IMR-90 (cell line): ENCODE measurements around the gene IFNGR1. TPM values are rescaled to one million over a fixed set of nuclear protein-coding genes. Genes with fewer than 3 reads are reported as not detected.

Experiments used
- ATAC-seq: fragments of 200-7000 bp; cut with Tn5 transposase; 2 replicates; pipeline ENCODE4 v1.9.1; 2020; ENCODE audit warnings: low read depth, mild to moderate bottlenecking, moderate library complexity
- BruUV-seq: library from RNA; stranded (reverse); fragments of 400-500 nt; replicated peaks from 2 replicates; lab custom pipeline; 2021; lab: Mats Ljungman, UMichigan
- CTCF ChIA-PET: fragments of 300-600 bp; formaldehyde crosslinking; extraction: SDS; loops from one replicate; lab custom pipeline; 2021; ENCODE audit warnings: antibody characterized with exemption; lab: Yijun Ruan, JAX
- POLR2A ChIA-PET: fragments of 300-600 bp; sonication (Branson Sonifier 250); formaldehyde crosslinking; loops from one replicate; lab custom pipeline; 2022; ENCODE audit warnings: antibody characterized with exemption; ENCODE audit not compliant: unreplicated experiment; lab: Charles Lee
- DNase-seq: peaks from one replicate; pipeline ENCODE4 v3.0.0; 2013
- H2AFZ ChIP-seq: replicated peaks from 2 replicates; pipeline ENCODE3; 2013; ENCODE audit warnings: low read length, mild to moderate bottlenecking; ENCODE audit not compliant: poor library complexity
- H2AK5ac ChIP-seq: 2 replicates; pipeline ENCODE4 v1.6.1; 2013; ENCODE audit warnings: low read depth, low read length, inconsistent platforms
- H2AK9ac ChIP-seq: replicated peaks from 2 replicates; pipeline ENCODE3; 2013; ENCODE audit warnings: mild to moderate bottlenecking, low read depth, low read length, moderate library complexity; ENCODE audit not compliant: poor library complexity
- H2BK120ac ChIP-seq: 2 replicates; pipeline ENCODE4 v1.6.1; 2013; ENCODE audit warnings: low read depth, low read length, inconsistent platforms
- H2BK15ac ChIP-seq: 3 replicates; pipeline ENCODE4 v1.6.1; 2013; ENCODE audit warnings: low read depth, low read length, inconsistent platforms
- H2BK20ac ChIP-seq: 2 replicates; pipeline ENCODE4 v1.6.1; 2013; ENCODE audit warnings: low read depth, mild to moderate bottlenecking, inconsistent platforms, low read length, moderate library complexity
- H2BK5ac ChIP-seq: 2 replicates; pipeline ENCODE4 v1.6.1; 2013; ENCODE audit warnings: mild to moderate bottlenecking, low read depth, low read length, inconsistent platforms; ENCODE audit not compliant: poor library complexity, severe bottlenecking
- H3K14ac ChIP-seq: replicated peaks from 2 replicates; pipeline ENCODE4 v1.6.1; 2013; ENCODE audit warnings: low read depth, low read length, inconsistent platforms
- H3K18ac ChIP-seq: 2 replicates; pipeline ENCODE4 v1.6.1; 2013; ENCODE audit warnings: low read depth, low read length, control low read depth
- H3K23ac ChIP-seq: 2 replicates; pipeline ENCODE4 v1.6.1; 2013; ENCODE audit warnings: low read depth, low read length, inconsistent platforms
- H3K27ac ChIP-seq: 2 replicates; pipeline ENCODE4 v1.5.1; 2013; ENCODE audit warnings: mild to moderate bottlenecking, control low read depth, low read length; ENCODE audit not compliant: insufficient read depth
- H3K27me3 ChIP-seq: 2 replicates; pipeline ENCODE4 v1.6.1; 2013; ENCODE audit warnings: low read length; ENCODE audit not compliant: control insufficient read depth, insufficient read depth
- H3K36me3 ChIP-seq: 2 replicates; pipeline ENCODE4 v1.6.1; 2013; ENCODE audit warnings: low read length, mixed read lengths; ENCODE audit not compliant: control insufficient read depth, insufficient read depth
- H3K4ac ChIP-seq: 2 replicates; pipeline ENCODE4 v1.6.1; 2013; ENCODE audit warnings: low read depth, low read length, inconsistent platforms
- H3K4me1 ChIP-seq: 2 replicates; pipeline ENCODE4 v1.6.1; 2013; ENCODE audit warnings: low read length, mixed read lengths; ENCODE audit not compliant: control insufficient read depth, insufficient read depth
- H3K4me2 ChIP-seq: 2 replicates; pipeline ENCODE4 v1.6.1; 2013; ENCODE audit warnings: low read depth, mild to moderate bottlenecking, control low read depth, low read length, moderate library complexity
- H3K4me3 ChIP-seq: 2 replicates; pipeline ENCODE4 v1.5.1; 2013; ENCODE audit warnings: low read depth, mild to moderate bottlenecking, control low read depth, low read length, moderate library complexity; ENCODE audit not compliant: insufficient read depth
- H3K56ac ChIP-seq: 2 replicates; pipeline ENCODE4 v1.6.1; 2013; ENCODE audit warnings: low read length, inconsistent platforms; ENCODE audit not compliant: insufficient read depth; ENCODE audit errors: extremely low read depth
- H3K79me1 ChIP-seq, 2 experiments: 2 replicates each; pipeline ENCODE4 v1.6.1; 2013; ENCODE audit warnings: low read length in 2 of 2, inconsistent platforms in 1 of 2, low read depth in 1 of 2
- H3K9ac ChIP-seq: 2 replicates; pipeline ENCODE4 v1.6.1; 2013; ENCODE audit warnings: low read depth, low read length, control low read depth
- H3K9me1 ChIP-seq: 2 replicates; pipeline ENCODE4 v1.6.1; 2013; ENCODE audit warnings: low read length, inconsistent platforms; ENCODE audit not compliant: insufficient read depth
- H3K9me3 ChIP-seq: 2 replicates; pipeline ENCODE4 v1.6.1; 2013; ENCODE audit warnings: low read length; ENCODE audit not compliant: control insufficient read depth, insufficient read depth
- H4K20me1 ChIP-seq: 2 replicates; pipeline ENCODE4 v1.6.1; 2013; ENCODE audit warnings: low read length, inconsistent platforms; ENCODE audit not compliant: insufficient read depth
- H4K5ac ChIP-seq: 2 replicates; pipeline ENCODE4 v1.6.1; 2013; ENCODE audit warnings: mild to moderate bottlenecking, low read depth, low read length, control low read depth
- H4K8ac ChIP-seq, 2 experiments: 2 replicates each; pipeline ENCODE4 v1.6.1; 2013; ENCODE audit warnings: low read depth in 2 of 2, low read length in 2 of 2, control low read depth in 1 of 2, inconsistent platforms in 1 of 2
- H4K91ac ChIP-seq: 2 replicates; pipeline ENCODE4 v1.6.1; 2013; ENCODE audit warnings: low read depth, low read length, inconsistent platforms; ENCODE audit not compliant: insufficient read depth
- CHD1 ChIP-seq: IDR thresholded peaks from 2 replicates; pipeline ENCODE4 v1.6.1; 2012; ENCODE audit warnings: low read depth, low read length, improper control_type of control experiment
- FOS ChIP-seq: fragments of 150-350 bp; IDR thresholded peaks from 2 replicates; pipeline ENCODE4 v1.6.1; 2016; ENCODE audit warnings: low read depth, low read length
- MAZ ChIP-seq: IDR thresholded peaks from 2 replicates; pipeline ENCODE4 v1.6.1; 2012; ENCODE audit warnings: low read depth, mild to moderate bottlenecking, low read length, improper control_type of control experiment, moderate library complexity, borderline replicate concordance
- RAD21 ChIP-seq: IDR thresholded peaks from 2 replicates; pipeline ENCODE4 v1.6.1; 2012; ENCODE audit warnings: low read length, improper control_type of control experiment
- SMC3 ChIP-seq: fragments of 150-350 bp; IDR thresholded peaks from 2 replicates; pipeline ENCODE4 v1.6.1; 2016; ENCODE audit warnings: low read depth, mild to moderate bottlenecking, antibody characterized with exemption, low read length, moderate library complexity
- WGBS, 2 experiments: methylation state at CpG; one replicate each; pipeline versions ENCODE4 v1.1.5 to v1.1.7; 2013; ENCODE audit warnings: missing lambda C conversion rate in 2 of 2; ENCODE audit not compliant: insufficient read length in 1 of 2; ENCODE audit errors: extremely low coverage in 2 of 2; 5-methylcytosine and 5-hydroxymethylcytosine counted together
- dilution Hi-C: fragments of 300-500 bp; cut with HindIII; formaldehyde crosslinking; loops from one replicate; pipeline ENCODE4 v1.14.3; 2018; ENCODE audit warnings: low sequenced_read_pairs; ENCODE audit not compliant: unreplicated experiment
- in situ Hi-C: fragments of 300-500 bp; cut with MboI; formaldehyde crosslinking; loops from 3 replicates; pipeline ENCODE4 v1.14.3; 2019; ENCODE audit warnings: low sequenced_read_pairs, inconsistent platforms, mixed read lengths
- intact Hi-C: fragments of 100-400 bp; cut with micrococcal nuclease; formaldehyde crosslinking; loops from 2 replicates; pipeline ENCODE4 v1.10.0; 2022
- polyA plus RNA-seq, 3 experiments: library from polyadenylated mRNA; depleted of rRNA; stranded (reverse); fragments of >200 nt; gene quantifications; 2 replicates each; pipeline ENCODE4 v1.2.3, GENCODE V29; 2012; ENCODE audit warnings: low replicate concordance in 1 of 3
- total RNA-seq: library from RNA; depleted of rRNA; stranded (reverse); fragments of >200 nt; gene quantifications from 2 replicates; pipeline ENCODE4 v1.2.3, GENCODE V29; 2012
- TF ChIP-seq, protein P1 (sequence below): conservative IDR thresholded peaks from 2 replicates; pipeline ENCODE4 v1.5.1; 2012; ENCODE audit warnings: mild to moderate bottlenecking, low read depth, low read length, improper control_type of control experiment
- TF ChIP-seq, protein P2 (sequence below): fragments of 150-350 bp; IDR thresholded peaks from 2 replicates; pipeline ENCODE4 v1.6.1; 2016; ENCODE audit warnings: low read depth, mild to moderate bottlenecking, low read length, moderate library complexity, borderline replicate concordance

IFNGR1 gene
- total and polyA plus RNA-seq, 2 of the 4 experiments (the other 2 are of a cell fraction): 19.1 to 25.6 TPM

DNA sequence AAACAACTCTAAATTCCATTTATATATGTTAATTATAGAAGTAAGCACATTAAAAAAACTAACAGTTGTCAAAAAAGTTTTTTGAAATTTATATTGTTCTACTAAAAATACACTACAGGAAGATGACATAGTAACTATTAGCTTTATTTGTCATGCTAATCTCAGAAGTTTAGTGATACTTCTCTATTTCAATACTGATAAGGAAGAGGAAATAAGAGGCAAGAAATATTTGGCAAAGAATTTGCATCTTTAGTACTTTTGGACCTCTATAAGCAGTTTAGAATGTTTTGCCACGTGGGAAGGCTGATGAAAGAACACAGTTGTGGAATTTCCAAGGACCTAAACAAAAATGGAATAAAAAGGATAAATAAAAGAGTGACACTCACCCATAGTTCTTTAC is 12.6 kb downstream of the IFNGR1 start:
- no peak overlapping the region for H2BK120ac ChIP-seq
- no peak overlapping the region for H3K23ac ChIP-seq
- H3K4ac ChIP-seq: no peak overlapping the region
- H2BK20ac ChIP-seq: no peak overlapping the region
- TF ChIP-seq, protein P1, sequence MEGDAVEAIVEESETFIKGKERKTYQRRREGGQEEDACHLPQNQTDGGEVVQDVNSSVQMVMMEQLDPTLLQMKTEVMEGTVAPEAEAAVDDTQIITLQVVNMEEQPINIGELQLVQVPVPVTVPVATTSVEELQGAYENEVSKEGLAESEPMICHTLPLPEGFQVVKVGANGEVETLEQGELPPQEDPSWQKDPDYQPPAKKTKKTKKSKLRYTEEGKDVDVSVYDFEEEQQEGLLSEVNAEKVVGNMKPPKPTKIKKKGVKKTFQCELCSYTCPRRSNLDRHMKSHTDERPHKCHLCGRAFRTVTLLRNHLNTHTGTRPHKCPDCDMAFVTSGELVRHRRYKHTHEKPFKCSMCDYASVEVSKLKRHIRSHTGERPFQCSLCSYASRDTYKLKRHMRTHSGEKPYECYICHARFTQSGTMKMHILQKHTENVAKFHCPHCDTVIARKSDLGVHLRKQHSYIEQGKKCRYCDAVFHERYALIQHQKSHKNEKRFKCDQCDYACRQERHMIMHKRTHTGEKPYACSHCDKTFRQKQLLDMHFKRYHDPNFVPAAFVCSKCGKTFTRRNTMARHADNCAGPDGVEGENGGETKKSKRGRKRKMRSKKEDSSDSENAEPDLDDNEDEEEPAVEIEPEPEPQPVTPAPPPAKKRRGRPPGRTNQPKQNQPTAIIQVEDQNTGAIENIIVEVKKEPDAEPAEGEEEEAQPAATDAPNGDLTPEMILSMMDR: no peak
- no peak for TF ChIP-seq SMC3
- TF ChIP-seq MAZ: no peak
- no peak for TF ChIP-seq RAD21
- TF ChIP-seq FOS: no peak
- TF ChIP-seq, protein P2, sequence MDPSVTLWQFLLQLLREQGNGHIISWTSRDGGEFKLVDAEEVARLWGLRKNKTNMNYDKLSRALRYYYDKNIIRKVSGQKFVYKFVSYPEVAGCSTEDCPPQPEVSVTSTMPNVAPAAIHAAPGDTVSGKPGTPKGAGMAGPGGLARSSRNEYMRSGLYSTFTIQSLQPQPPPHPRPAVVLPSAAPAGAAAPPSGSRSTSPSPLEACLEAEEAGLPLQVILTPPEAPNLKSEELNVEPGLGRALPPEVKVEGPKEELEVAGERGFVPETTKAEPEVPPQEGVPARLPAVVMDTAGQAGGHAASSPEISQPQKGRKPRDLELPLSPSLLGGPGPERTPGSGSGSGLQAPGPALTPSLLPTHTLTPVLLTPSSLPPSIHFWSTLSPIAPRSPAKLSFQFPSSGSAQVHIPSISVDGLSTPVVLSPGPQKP: no peak
- no peak for TF ChIP-seq CHD1
- ATAC-seq (no peak), DNase-seq (no peak)
- H4K91ac ChIP-seq: no peak overlapping the region
- H3K27me3 ChIP-seq: no peaks in the 10 kb centered on the region
- WGBS, 2 experiments: no CpG with 5 or more reads among the region's 1 CpG
- H4K20me1 ChIP-seq: peaks cover 4% of the 10 kb centered on the region; the same call in 1 of the 2 replicates
- H3K56ac ChIP-seq: no peak overlapping the region
- H3K4me2 ChIP-seq: no peak overlapping the region
- H3K4me1 ChIP-seq: no peaks in the 10 kb centered on the region
- ChIA-PET POLR2A (no interaction called here), CTCF (no interaction called here)
- no TSS peak for BruUV-seq
- peaks cover 14 to 26% of the 10 kb centered on the region in 2 experiments for H3K79me1 ChIP-seq
- dilution Hi-C loops: no loop called here
- H4K8ac ChIP-seq: no peak overlapping the region
- no peak overlapping the region for H2BK15ac ChIP-seq
- H3K14ac ChIP-seq: no peak overlapping the region
- no peak overlapping the region for H2AK5ac ChIP-seq
- H3K18ac ChIP-seq: no peak overlapping the region
- H3K4me3 ChIP-seq: no peak overlapping the region
- H2BK5ac ChIP-seq: no peak overlapping the region
- in situ Hi-C loops: no loop called here
- intact Hi-C loops: no loop called here
- H3K9ac ChIP-seq: no peak overlapping the region
- no peak overlapping the region for H3K27ac ChIP-seq
- no peaks in the 10 kb centered on the region for H3K9me1 ChIP-seq
- H3K36me3 ChIP-seq: peaks cover 22% of the 10 kb centered on the region
- no peak overlapping the region for H2AK9ac ChIP-seq
- no peak overlapping the region for H4K5ac ChIP-seq
- H2AFZ ChIP-seq: no peak overlapping the region
- H3K9me3 ChIP-seq: no peaks in the 10 kb centered on the region; the same call in 1 of the 2 replicates
